GM06990 (cell line): ENCODE measurements around the gene GTPBP1.
A peak's percentile ranks its signal among the peaks of the same experiment; 100 is the strongest.

Experiments
- DNase-seq: peaks from one replicate; pipeline ENCODE4 v3.0.0-alpha.2; 2011; ENCODE audit not compliant: insufficient read length; ENCODE audit errors: extremely low read depth
- H3K27me3 ChIP-seq: replicated peaks from 2 replicates; pipeline ENCODE4 v1.6.0; 2011; ENCODE audit warnings: low read length; ENCODE audit not compliant: control insufficient read depth, insufficient read depth
- H3K36me3 ChIP-seq: 2 replicates; pipeline ENCODE4 v1.5.1; 2011; ENCODE audit warnings: low read length; ENCODE audit not compliant: control insufficient read depth, insufficient read depth
- H3K4me3 ChIP-seq: replicated peaks from 2 replicates; pipeline ENCODE4 v1.5.1; 2011; ENCODE audit warnings: low read depth, mild to moderate bottlenecking, control low read depth, low read length
- CTCF ChIP-seq: IDR thresholded peaks from 2 replicates; pipeline ENCODE4 v1.5.1; 2011; ENCODE audit warnings: low read length, control low read depth, mild to moderate bottlenecking, inconsistent platforms; ENCODE audit not compliant: insufficient read depth, poor library complexity, severe bottlenecking

The GTPBP1 gene

GRCh38 chr22:38756711-38757463 lies 51.1 kb downstream of the GTPBP1 start:
- H3K27me3 ChIP-seq = no peaks in the 10 kb centered on the region
- peak overlapping the region; percentile 91 for H3K4me3 ChIP-seq
- no peak for DNase-seq
- TF ChIP-seq CTCF = no peak
- no peaks in the 10 kb centered on the region; the same call in none of the 2 replicates for H3K36me3 ChIP-seq

- no peak for TF ChIP-seq CTCF
- H3K36me3 ChIP-seq = no peaks in the 10 kb centered on the region; the same call in none of the 2 replicates
- no peaks in the 10 kb centered on the region for H3K27me3 ChIP-seq
- H3K4me3 ChIP-seq = peak overlapping the region; percentile 91
- no peak for DNase-seq
Observed at GRCh38 chr22:38757464-38757757, 51.7 kb downstream of the GTPBP1 start.

- no peak for TF ChIP-seq CTCF
- Histone ChIP-seq H3K4me3 (no peak overlapping the region), H3K27me3 (no peaks in the 10 kb centered on the region), H3K36me3 (no peaks in the 10 kb centered on the region; the same call in 1 of the 2 replicates)
- no peak for DNase-seq
Observed at GRCh38 chr22:38758276-38758945, 52.7 kb downstream of the GTPBP1 start.

- TF ChIP-seq CTCF = no peak
- H3K4me3 ChIP-seq = no peak overlapping the region
- no peak for DNase-seq
- no peaks in the 10 kb centered on the region; the same call in 1 of the 2 replicates for H3K36me3 ChIP-seq
- H3K27me3 ChIP-seq = no peaks in the 10 kb centered on the region
Observed at GRCh38 chr22:38759005-38759404, 53.3 kb downstream of the GTPBP1 start.

- no peaks in the 10 kb centered on the region for H3K27me3 ChIP-seq
- H3K4me3 ChIP-seq = no peak overlapping the region
- TF ChIP-seq CTCF = no peak
- no peaks in the 10 kb centered on the region; the same call in 1 of the 2 replicates for H3K36me3 ChIP-seq
- DNase-seq = no peak
Observed at GRCh38 chr22:38760477-38761201, 54.9 kb downstream of the GTPBP1 start.
